ENCODE data around the gene TNFRSF17.

The TNFRSF17 gene

DNA sequence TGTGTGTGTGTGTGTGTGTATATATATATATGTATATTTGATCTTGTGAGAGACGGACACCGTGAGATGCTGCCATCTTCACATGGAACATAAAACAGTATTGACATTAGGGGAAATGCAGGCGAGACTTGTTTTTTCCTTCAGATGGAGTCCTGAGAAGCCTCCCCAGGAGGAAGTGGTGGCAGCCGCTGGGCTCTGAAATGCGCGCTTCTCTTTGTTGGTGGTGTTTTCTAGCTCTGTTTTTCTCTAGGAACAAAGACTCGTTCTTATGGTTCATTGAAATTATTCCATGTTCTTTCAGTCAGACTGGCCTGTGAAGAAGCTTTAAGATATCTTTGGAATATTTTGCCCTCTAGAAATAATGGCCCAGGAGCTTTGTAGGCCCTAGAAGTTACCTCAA lies 44.5 kb downstream of the TNFRSF17 start:
- no peak for DNase-seq

DNA sequence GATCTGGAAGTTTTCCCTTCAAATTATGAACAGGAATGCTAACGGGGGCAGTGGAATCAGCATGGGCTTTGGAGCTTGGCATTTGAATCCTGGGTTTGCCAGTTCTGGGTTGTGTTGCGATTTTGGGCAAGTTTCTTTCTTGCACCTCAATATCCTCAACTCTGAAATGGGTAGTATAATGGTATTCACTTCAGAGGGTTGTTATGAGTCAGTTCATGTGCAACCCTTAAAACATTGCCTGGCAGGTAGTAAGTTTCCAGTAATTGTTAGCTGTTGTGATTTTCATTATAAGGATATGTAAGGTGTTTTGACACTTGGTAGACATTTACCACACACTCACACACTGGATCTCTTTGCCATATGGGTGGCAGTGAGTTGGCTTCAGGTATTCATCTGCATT lies 44.9 kb downstream of the TNFRSF17 start:
- DNase-seq: no peak

DNA sequence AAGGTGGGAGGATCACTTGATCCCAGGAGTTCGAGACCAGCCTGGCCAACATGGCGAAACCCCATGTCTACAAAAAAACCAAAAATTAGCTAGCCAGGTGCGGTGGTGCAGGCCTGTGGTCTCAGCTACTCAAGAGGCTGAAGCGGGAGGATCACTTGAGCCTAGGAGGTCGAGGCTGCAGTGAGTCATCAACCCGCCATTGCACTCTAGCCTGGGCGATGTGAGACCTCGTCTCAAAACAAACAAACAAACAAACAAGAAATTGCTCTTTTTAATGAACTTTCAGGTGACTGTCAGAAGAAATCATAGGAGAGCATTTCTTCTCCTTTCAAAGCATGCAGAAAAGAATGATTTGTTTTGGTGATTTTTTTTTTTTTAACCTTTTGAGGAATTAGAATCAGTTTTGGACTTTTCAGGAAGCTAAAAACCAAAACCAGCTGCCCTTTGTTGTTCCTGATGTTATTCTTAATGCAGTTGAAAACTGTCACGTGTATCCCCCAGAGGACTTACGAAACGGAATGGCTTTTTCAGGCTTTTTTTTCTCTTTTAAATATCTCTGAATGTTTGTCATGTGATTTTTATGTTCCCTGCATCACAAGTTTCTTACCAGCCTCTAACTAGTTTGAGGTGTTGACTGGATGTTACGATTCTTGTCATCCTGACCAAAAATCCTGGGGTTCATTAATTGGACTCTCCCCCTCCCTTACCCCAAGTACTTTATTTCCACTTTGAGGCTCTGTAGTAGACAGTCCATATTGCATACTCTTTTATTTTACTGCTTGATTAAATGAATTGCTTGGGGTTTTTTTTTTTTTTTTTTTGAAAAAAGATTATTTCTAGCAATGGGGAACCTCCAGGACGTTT lies 45.6 kb downstream of the TNFRSF17 start:
- no peak for DNase-seq

DNA sequence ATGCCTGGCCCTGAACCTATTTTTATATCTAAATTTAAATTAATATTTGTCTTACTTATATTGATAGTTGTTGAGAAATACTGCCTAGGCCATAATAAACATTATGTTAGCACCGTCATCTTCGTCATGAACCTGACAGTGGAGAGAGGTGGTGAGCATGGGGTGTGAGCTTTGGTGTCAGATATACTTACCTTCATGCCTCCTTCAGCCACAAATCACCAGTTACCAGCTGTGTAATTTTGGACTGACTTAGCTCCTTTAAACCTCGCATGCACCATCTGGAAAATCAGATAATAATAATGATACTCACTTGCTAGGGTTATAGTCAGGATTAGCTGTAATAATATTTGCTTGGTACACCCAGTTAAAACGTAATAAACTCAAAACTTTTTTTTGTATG lies 46.6 kb downstream of the TNFRSF17 start:
- DNase-seq: no peak

DNA sequence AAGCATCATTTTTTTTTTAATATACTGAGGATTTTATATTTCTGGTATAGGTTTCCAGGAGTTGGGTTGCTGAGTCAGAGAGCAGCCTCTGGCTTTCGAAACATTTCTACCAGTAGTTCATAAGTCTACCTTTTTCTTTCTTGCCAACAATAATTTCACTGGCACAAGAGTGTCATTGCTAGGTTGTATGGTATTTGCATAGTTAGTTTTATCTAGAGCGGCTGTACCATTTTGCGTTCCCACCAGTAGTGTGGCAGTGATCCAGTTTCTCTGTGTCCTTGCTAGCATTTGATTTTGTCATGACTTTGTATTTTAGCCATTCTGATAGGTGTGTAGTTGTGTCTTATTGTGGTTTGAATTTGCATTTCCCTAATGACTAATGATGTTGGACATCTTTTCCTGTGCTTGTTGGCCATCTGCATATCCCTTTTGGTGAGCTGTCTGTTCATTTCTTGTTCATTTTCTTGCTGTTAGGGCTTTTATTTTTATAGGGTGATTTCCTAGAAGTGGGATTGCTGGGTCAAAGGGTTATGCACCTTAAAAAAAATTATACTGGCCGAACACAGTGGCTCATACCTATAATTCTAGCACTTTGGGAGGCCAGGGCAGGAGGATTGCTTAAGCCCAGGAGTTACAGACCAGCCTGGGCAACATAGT lies 51.4 kb downstream of the TNFRSF17 start:
- no peak for DNase-seq

DNA sequence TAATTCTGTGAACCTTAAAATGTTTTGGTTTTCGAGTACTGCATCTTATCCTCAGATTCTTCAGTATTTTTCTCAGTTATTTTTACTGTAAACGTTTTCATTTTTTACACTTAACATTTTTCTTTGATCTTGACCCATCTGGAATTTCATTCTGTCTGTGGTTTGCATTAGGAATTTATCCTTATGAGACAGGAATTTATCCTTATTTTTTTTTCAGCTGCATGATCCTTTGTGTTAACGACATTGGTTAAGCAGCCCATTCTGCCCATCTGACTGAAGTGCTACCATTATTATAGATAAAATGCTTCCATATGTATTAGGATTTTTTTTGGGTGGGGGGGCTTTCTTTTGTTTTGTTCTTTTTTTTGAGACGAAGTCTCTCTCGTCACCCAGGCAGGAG lies 52.5 kb downstream of the TNFRSF17 start:
- no peak for DNase-seq
